ENCODE results near the gene ATP5ME.

- TF ChIP-seq CTCF (IDR thresholded peaks at IDR 0.05 in 4 of 5, conservative IDR thresholded peaks at IDR 0.05 in 1 of 5) (no peak), POLR2A (IDR thresholded peaks at IDR 0.05) (no peak)
Measured at GRCh38 chr4:634599-634985, 39.5 kb downstream of the ATP5ME start.

Measured in gastrocnemius medialis (tissue), 4 donors.